ENCODE measurements around the gene OVOL3. TPM values are rescaled to one million over a fixed set of nuclear protein-coding genes. Genes with fewer than 3 reads are reported as not detected.
"Not testable (repeated sequence)": the region's sequence is repeated elsewhere in the genome, so short reads cannot be mapped to it uniquely, and the experiment has no call there.

OVOL3 gene
- polyA plus RNA-seq (ENCODE audit: insufficient read length) = not detected

- no peak for DNase-seq (ENCODE audit: low read depth)
Observed at GRCh38 chr19:36110487-36111199, at the start of gene OVOL3. Gene OVOL3 (plus strand): TSS chr19:36111143. CDS start chr19:36111203, 60 bp downstream.

DNA sequence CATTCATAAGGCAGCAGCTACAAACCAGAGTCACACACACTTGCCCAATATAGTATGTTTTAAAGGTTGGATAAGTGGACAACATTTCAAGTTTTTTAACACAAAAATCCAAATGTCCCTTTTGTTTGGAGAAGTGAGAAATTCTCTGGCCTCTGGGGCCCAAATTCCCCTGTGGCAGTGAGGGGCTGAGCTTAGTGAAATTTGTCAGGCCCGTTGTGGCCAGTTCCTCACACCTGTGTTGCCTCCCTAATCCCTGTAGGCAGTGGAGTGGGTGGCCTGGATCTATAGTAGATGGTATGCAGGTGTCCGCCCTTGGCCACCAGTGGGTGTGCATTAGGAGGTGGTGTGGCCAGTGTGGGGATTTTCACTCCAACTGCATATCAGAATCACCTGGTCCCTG lies 49.6 kb upstream of the OVOL3 start:
- no peak for DNase-seq (ENCODE audit: low read depth)

GRCh38 chr19:36064826-36065225 lies 46.1 kb upstream of the OVOL3 start:
- no peak for DNase-seq (ENCODE audit: low read depth)

- no peak for DNase-seq (ENCODE audit: low read depth)
Observed at GRCh38 chr19:36067681-36068080, 43.3 kb upstream of the OVOL3 start.

DNA sequence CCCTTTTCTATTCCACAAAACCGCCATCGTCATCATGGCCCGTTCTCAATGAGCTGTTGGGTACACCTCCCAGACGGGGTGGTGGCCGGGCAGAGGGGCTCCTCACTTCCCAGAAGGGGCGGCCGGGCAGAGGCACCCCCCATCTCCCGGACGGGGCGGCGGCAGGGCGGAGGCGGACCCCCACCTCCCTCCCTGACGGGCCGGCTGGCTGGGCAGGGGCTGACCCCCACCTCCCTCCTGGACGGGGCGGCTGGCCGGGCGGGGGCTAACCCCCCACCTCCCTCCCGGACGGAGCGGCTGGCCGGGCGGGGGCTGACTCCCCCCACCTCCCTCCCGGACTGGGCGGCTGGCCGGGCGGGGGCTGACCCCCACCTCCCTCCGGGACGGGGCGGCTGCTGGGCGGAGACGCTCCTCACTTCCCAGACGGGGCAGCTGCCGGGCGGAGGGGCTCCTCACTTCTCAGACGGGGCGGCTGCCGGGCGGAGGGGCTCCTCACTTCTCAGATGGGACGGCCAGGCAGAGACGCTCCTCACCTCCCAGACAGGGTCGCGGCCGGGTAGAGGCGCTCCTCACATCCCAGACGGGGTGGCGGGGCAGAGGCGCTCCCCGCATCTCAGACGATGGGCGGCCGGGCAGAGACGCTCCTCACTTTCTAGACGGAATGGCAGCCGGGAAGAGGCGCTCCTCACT lies 42.0 kb upstream of the OVOL3 start:
- not testable (repeated sequence) for DNase-seq (ENCODE audit: low read depth)

GRCh38 chr19:36072081-36072480 lies 38.9 kb upstream of the OVOL3 start:
- DNase-seq (ENCODE audit: low read depth) = no peak

DNA sequence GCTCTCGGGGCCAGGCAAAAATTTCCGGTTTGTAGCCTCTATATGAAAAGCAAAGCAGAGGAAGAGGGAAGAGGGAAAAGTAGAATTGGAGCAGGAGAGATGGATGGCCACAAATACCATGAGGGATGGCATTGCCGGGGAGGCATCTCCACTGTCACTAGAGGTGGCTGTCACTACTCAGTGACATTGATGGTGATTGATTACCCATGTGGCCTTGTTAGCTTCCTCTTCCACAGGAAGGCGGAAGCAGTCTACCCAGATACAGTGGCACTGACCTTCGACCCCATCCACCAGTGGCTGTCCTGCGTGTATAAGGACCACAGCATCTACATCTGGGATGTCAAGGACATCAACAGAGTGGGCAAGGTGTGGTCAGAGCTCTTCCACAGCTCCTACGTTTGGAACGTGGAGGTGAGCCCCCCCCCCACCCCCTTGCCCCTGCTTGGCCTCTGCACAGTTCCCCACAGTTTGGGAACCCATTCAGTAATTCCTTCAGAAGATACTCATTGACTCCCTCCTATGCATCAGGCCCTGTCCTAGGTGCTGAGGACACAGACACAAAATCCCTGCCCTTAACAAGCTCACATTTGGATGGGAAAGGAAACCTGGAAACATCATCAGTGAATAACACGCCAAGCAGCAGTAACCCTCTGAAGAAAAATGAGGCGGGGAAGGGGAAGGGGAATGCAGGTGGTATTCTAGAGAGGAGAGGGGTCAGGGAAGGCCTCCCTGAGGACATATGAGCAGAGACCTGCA lies 37.6 kb upstream of the OVOL3 start:
- no peak for DNase-seq (ENCODE audit: low read depth)

DNA sequence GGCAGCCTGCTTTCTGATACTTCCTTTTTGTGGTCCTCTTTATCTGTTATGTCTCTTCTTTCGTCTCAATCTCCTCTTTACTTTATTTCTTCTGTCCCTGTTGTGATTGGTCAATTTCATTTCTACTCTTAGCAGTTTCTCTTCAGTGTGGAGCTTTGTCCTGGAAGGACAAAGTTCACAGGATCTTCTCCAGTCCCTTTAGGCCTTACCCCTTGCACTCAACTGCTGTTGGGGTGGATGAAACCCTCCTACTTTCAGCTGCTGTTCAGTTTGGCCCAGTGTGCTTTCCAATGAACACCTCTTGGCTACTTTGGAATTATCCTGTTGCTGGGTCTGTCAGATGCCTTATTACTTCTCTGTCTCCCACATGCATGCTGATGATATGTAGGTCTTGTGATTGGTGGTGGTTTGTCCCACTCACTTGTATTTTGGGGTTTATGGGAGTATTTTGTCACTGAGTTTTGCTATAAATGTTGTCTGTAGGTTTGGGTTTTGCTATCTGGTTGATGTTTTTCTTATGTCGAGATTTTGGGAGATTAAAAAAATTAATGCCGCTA lies 31.5 kb upstream of the OVOL3 start:
- DNase-seq (ENCODE audit: low read depth) = no peak

GRCh38 chr19:36081385-36081784 lies 29.6 kb upstream of the OVOL3 start:
- DNase-seq (ENCODE audit: low read depth) = no peak

GRCh38 chr19:36081894-36082293 lies 29.0 kb upstream of the OVOL3 start:
- DNase-seq (ENCODE audit: low read depth) = no peak

- DNase-seq (ENCODE audit: low read depth) = no peak
Observed at GRCh38 chr19:36082916-36083315, 28.0 kb upstream of the OVOL3 start.

GRCh38 chr19:36084231-36085009 lies 26.5 kb upstream of the OVOL3 start:
- no peak for DNase-seq (ENCODE audit: low read depth)

DNA sequence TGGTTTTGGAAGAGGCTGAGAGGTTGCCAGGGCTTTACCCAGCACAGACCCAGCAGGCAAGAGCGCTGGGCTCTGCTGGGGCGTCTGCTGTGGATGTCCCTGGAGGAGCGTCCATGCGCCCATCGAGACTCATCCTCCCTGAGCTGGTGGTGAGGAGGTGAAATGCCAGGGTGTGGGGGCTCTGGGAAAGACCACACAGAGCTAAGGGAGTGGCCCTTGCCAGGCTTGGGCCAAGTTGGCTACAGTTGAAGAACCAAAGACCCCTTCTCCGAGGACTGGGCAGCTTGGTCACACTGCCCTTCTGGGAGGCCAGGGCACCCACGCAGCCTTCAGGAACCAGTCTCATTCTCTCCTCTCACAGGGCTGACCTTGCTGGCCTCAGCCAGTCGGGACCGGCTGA lies 24.6 kb upstream of the OVOL3 start:
- DNase-seq (ENCODE audit: low read depth) = no peak

DNA sequence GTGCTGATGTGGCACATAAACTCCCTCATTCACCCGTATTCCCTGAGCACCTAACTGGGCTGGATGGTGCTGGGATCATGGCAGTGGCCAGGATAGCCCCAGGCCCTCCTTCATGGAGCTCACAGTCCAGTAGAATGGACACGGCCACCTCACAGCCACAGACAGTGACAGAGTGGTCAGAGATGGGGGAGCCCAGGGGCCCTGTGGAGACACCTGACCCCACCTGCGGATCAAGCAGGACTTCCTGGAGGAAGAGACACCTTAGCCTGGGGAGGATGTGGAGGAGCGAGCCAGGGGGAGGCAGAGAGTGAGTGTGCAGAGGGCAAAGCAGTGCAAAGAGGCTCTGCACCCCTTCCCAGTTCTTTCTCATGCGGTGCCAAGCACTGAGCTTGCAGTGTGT lies 21.1 kb upstream of the OVOL3 start:
- DNase-seq (ENCODE audit: low read depth) = no peak

GRCh38 chr19:36090910-36091695 lies 19.8 kb upstream of the OVOL3 start:
- no peak for DNase-seq (ENCODE audit: low read depth)

- no peak for DNase-seq (ENCODE audit: low read depth)
Observed at GRCh38 chr19:36092566-36092965, 18.4 kb upstream of the OVOL3 start.

- DNase-seq (ENCODE audit: low read depth) = no peak
Observed at GRCh38 chr19:36093146-36093662, 17.7 kb upstream of the OVOL3 start.

GRCh38 chr19:36093687-36094086 lies 17.3 kb upstream of the OVOL3 start:
- no peak for DNase-seq (ENCODE audit: low read depth)

GRCh38 chr19:36097036-36097435 lies 13.9 kb upstream of the OVOL3 start:
- no peak for DNase-seq (ENCODE audit: low read depth)

DNA sequence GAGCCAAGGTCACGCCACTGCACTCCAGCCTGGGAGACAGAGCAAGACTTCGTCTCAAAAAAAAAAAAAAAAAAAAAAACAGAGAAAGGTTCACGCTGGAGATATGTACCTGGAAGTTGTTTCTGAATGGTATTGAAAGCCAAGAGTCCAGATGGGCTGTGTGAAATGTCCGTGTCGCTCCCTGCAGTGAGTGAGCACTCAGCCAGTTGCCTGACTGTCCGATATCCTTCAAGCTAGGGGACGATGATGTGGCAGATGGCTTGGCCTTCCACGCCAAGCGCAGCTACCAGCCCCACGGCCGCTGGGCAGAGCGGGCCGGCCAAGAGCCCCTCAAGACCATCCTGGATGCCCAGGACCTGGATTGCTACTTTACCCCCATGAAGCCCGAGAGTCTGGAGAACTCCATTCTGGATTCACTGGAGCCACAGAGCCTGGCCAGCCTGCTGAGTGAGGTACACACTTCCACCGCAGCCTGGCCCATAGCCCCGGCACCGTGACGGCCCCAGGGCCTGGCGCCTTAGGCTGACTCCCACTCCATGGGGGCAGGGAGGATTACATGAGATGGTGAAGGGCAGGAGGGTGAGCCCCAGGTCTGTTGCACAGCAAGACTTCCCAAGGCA lies 11.7 kb upstream of the OVOL3 start:
- DNase-seq (ENCODE audit: low read depth) = no peak

All from forelimb muscle (tissue), 1 donor.